ENCODE data around the gene CARMIL1.

DNA sequence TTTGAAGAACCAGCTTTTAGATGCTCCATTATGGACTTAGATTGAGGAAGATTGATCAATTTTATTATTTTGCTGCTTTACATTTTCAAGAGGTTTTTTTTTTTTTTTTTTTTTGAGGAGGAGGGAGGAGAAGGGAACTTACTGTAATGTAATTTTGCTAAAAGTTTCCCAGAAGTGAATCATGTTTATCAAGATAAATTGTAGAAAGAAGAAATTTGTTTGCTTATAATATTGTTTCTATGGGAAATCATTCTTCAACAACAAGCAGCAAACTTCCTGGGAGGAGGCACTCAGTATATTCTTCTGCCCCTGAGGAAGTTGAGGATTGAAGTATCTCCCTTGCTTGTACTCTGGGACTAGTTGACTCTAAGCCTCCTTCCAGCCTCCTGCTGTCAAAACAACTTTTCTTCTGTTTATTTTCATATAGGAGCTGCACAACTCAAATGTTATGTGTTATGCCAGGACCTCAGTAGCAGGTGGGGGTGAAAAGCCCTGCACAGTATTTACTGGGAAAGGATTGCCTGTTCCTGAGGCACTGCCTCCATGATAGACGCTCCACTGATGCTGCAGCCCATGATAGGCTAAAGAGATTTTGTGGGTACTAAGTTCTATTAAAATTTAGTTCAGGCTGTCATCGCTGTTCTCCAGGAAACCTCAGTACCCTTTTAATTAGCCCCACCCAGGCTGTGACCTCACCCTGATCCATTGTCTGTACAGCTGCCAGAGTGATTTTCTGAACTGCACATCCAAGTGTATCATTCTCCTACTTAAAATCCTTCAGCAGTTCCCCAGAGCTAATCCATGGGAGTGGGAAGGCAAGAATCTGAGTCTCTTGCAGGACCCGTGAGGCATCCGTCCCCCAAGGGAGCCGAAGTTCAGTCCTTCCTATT, 51.9 kb downstream of the CARMIL1 start:
- TF ChIP-seq POLR2A (IDR thresholded peaks at IDR 0.05) (no peak), CTCF (IDR thresholded peaks at IDR 0.05) (no peak), POLR2AphosphoS5 (IDR thresholded peaks at IDR 0.05; ENCODE audit: insufficient read depth in 1 of 2, low read depth in 1 of 2) (no peak)
